GM23338 (cell line): ENCODE data around the gene PHKB. TPM values are rescaled to one million over a fixed set of nuclear protein-coding genes. Genes with fewer than 3 reads are reported as not detected.

Source experiments
- ATAC-seq: fragments of 200-7000 bp; cut with Tn5 transposase; 3 replicates; pipeline ENCODE4 v1.9.1; 2020
- DNase-seq: peaks from one replicate; pipeline ENCODE4 v3.0.0-alpha.2; 2015; ENCODE audit warnings: low spot score
- H2AFZ ChIP-seq: fragments of 200-600 bp; sonication (generic); 2 replicates; pipeline ENCODE4 v1.8.0; 2016; ENCODE audit warnings: antibody characterized with exemption, mild to moderate bottlenecking, moderate library complexity
- H3F3A ChIP-seq: fragments of 200-600 bp; sonication (generic); replicated peaks from 2 replicates; pipeline ENCODE4 v1.8.0; 2017; ENCODE audit warnings: antibody characterized with exemption, mixed run types, low read depth
- H3K27ac ChIP-seq: fragments of 200-600 bp; sonication (generic); 2 replicates; pipeline ENCODE4 v1.6.1; 2016; ENCODE audit warnings: low read depth
- H3K27me3 ChIP-seq: fragments of 200-600 bp; sonication (generic); 2 replicates; pipeline ENCODE4 v1.8.0; 2016; ENCODE audit warnings: mild to moderate bottlenecking, mixed run types, moderate library complexity; ENCODE audit not compliant: insufficient read depth
- H3K36me3 ChIP-seq: fragments of 200-600 bp; sonication (generic); 2 replicates; pipeline ENCODE4 v1.8.0; 2016; ENCODE audit warnings: mild to moderate bottlenecking; ENCODE audit not compliant: insufficient read depth
- H3K4me1 ChIP-seq: fragments of 200-600 bp; sonication (generic); 2 replicates; pipeline ENCODE4 v1.8.0; 2016; ENCODE audit warnings: mild to moderate bottlenecking, moderate library complexity; ENCODE audit not compliant: insufficient read depth
- H3K4me2 ChIP-seq: fragments of 200-600 bp; sonication (generic); 2 replicates; pipeline ENCODE4 v1.7.1; 2017; ENCODE audit warnings: mixed run types
- H3K4me3 ChIP-seq: fragments of 200-600 bp; sonication (generic); 2 replicates; pipeline ENCODE4 v1.6.1; 2016; ENCODE audit warnings: mixed run types
- H3K79me2 ChIP-seq: fragments of 200-600 bp; sonication (generic); replicated peaks from 2 replicates; pipeline ENCODE4 v1.8.0; 2017; ENCODE audit warnings: mild to moderate bottlenecking; ENCODE audit not compliant: insufficient read depth
- H3K9me2 ChIP-seq: fragments of 200-600 bp; sonication (generic); 2 replicates; pipeline ENCODE4 v1.8.0; 2017; ENCODE audit not compliant: insufficient read depth
- H4K20me1 ChIP-seq: fragments of 200-600 bp; sonication (generic); replicated peaks from 2 replicates; pipeline ENCODE4 v1.8.0; 2017; ENCODE audit warnings: mild to moderate bottlenecking; ENCODE audit not compliant: insufficient read depth
- H3K27ac Mint-ChIP-seq: 2 replicates; pipeline ENCODE4 v1.8.0; 2020; ENCODE audit warnings: inconsistent platforms, mild to moderate bottlenecking, moderate library complexity, mixed read lengths
- H3K27me3 Mint-ChIP-seq: 3 replicates; pipeline ENCODE4 v1.8.0; 2022; ENCODE audit warnings: low read depth, mild to moderate bottlenecking, moderate library complexity, mixed read lengths, inconsistent platforms; ENCODE audit not compliant: insufficient read depth, poor library complexity
- H3K36me3 Mint-ChIP-seq: 3 replicates; pipeline ENCODE4 v1.8.0; 2021; ENCODE audit warnings: low read depth, mild to moderate bottlenecking, inconsistent platforms, moderate library complexity, mixed read lengths
- H3K4me1 Mint-ChIP-seq: 3 replicates; pipeline ENCODE4 v1.8.0; 2020; ENCODE audit warnings: mild to moderate bottlenecking, inconsistent platforms, mixed read lengths
- H3K4me3 Mint-ChIP-seq: 3 replicates; pipeline ENCODE4 v1.8.0; 2021; ENCODE audit warnings: moderate library complexity, mild to moderate bottlenecking, inconsistent platforms, mixed read lengths
- H3K9me3 Mint-ChIP-seq: 3 replicates; pipeline ENCODE4 v1.8.0; 2020; ENCODE audit warnings: moderate library complexity, mild to moderate bottlenecking, inconsistent platforms, mixed read lengths
- CREB1 ChIP-seq: fragments of 250-450 bp; sonication (Bioruptor Pico); IDR thresholded peaks from 2 replicates; pipeline ENCODE4 v1.5.0; 2020; ENCODE audit warnings: low read depth, mild to moderate bottlenecking, moderate library complexity
- EZH2phosphoT487 ChIP-seq: fragments of 200-600 bp; sonication (generic); IDR thresholded peaks from one replicate; pipeline ENCODE4 v1.8.1; 2018; ENCODE audit warnings: antibody characterized with exemption; ENCODE audit not compliant: unreplicated experiment
- JUNB ChIP-seq: IDR thresholded peaks from one replicate; pipeline ENCODE4 v1.6.1; 2016; ENCODE audit warnings: antibody characterized with exemption; ENCODE audit not compliant: unreplicated experiment
- POLR2AphosphoS5 ChIP-seq: IDR thresholded peaks from 2 replicates; pipeline ENCODE4 v1.6.1; 2016; ENCODE audit warnings: antibody characterized with exemption, low read depth
- polyA plus RNA-seq: library from polyadenylated mRNA; unstranded; fragments of >200 nt; fragmentation: Nextera tagmentation; extraction: Ambion mirVana; gene quantifications from 2 replicates; pipeline ENCODE4 v1.2.1, GENCODE V29; 2016
- total RNA-seq: library from RNA; depleted of rRNA; stranded (reverse); fragments of >200 nt; shearing (Covaris generic); gene quantifications from 2 replicates; pipeline ENCODE4 v1.2.3, GENCODE V29; 2014
- TF ChIP-seq, protein P1 (sequence below), 2 experiments: fragments of 200-600 bp in 1 of 2; sonication (generic) in 1 of 2; conservative IDR thresholded peaks; 2 replicates each; pipeline versions ENCODE4 v1.5.1 to v1.6.1; 2016 to 2017; ENCODE audit warnings: antibody characterized with exemption in 2 of 2, low read depth in 2 of 2, mild to moderate bottlenecking in 2 of 2, moderate library complexity in 1 of 2

Gene PHKB
- total and polyA plus RNA-seq, 2 experiments from 2014 or later = 20.3 to 57.3 TPM

DNA sequence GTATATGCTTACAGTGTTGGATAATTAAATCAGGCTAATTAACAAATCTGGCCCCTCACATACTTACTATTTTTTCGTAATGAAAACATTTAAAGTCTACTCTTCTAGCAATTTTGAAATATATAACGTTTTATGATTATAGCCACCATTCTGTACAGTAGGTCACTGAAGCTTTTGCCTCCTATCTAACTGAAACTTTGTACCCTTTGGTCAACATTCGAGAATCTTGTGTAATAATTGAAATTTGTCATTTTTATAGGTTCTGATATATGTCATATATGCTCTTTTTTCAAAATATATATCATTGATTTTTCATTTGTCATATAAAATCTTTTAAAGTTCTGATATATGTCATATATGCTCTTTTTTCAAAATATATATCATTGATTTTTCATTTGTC is 12.7 kb downstream of the PHKB start:
- no peak overlapping the region for H3K27ac Mint-ChIP-seq
- H3K4me1 ChIP-seq = no peaks in the 10 kb centered on the region
- TF ChIP-seq JUNB = no peak
- no peaks in the 10 kb centered on the region for H3F3A ChIP-seq
- ATAC-seq (no peak), DNase-seq (no peak)
- peaks cover 2% of the 10 kb centered on the region; the same call in 1 of the 3 replicates for H3K4me1 Mint-ChIP-seq
- no peak overlapping the region for H3K4me3 ChIP-seq
- H3K9me3 Mint-ChIP-seq = no peaks in the 10 kb centered on the region
- H3K27ac ChIP-seq = no peak overlapping the region
- H3K36me3 Mint-ChIP-seq = no peaks in the 10 kb centered on the region
- peaks cover 25% of the 10 kb centered on the region for H3K79me2 ChIP-seq
- peaks cover 4% of the 10 kb centered on the region for H3K27me3 Mint-ChIP-seq
- H3K4me3 Mint-ChIP-seq = no peak overlapping the region
- no peaks in the 10 kb centered on the region; the same call in 1 of the 2 replicates for H4K20me1 ChIP-seq
- H3K9me2 ChIP-seq = no peaks in the 10 kb centered on the region
- no peak overlapping the region for H3K4me2 ChIP-seq
- no peak overlapping the region for H2AFZ ChIP-seq
- H3K27me3 ChIP-seq = no peaks in the 10 kb centered on the region
- no peaks in the 10 kb centered on the region for H3K36me3 ChIP-seq

DNA sequence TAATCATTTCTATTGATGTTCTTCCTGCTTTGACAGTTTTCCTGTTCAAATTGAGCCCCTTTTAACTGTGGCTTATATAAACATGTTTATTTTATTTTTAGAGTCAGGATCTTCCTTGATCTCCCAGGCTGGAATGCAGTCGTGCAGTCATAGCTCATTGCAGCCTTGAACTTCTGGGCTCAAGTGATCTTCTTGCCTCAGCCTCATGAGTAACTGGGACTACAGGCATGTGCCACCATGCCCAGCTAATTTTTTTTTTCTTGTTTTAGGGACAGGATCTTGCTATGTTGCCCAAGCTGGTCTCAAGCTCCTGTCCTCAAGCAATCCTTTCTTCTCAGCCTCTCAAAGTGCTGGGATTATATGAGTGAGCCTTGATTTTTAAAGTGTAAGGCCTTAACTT is 14.7 kb downstream of the PHKB start:
- TF ChIP-seq, protein P1, sequence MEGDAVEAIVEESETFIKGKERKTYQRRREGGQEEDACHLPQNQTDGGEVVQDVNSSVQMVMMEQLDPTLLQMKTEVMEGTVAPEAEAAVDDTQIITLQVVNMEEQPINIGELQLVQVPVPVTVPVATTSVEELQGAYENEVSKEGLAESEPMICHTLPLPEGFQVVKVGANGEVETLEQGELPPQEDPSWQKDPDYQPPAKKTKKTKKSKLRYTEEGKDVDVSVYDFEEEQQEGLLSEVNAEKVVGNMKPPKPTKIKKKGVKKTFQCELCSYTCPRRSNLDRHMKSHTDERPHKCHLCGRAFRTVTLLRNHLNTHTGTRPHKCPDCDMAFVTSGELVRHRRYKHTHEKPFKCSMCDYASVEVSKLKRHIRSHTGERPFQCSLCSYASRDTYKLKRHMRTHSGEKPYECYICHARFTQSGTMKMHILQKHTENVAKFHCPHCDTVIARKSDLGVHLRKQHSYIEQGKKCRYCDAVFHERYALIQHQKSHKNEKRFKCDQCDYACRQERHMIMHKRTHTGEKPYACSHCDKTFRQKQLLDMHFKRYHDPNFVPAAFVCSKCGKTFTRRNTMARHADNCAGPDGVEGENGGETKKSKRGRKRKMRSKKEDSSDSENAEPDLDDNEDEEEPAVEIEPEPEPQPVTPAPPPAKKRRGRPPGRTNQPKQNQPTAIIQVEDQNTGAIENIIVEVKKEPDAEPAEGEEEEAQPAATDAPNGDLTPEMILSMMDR (conservative IDR thresholded peaks at IDR 0.05; ENCODE audit: low read depth in 2 of 2) = no peak
- TF ChIP-seq EZH2phosphoT487 (no peak), POLR2AphosphoS5 (no peak)
- H3K4me3 ChIP-seq = no peak overlapping the region
- H3K4me1 ChIP-seq = no peaks in the 10 kb centered on the region
- H4K20me1 ChIP-seq = no peaks in the 10 kb centered on the region
- no peak overlapping the region for H3K4me3 Mint-ChIP-seq
- no peak overlapping the region for H2AFZ ChIP-seq
- H3K27me3 Mint-ChIP-seq = peaks cover 6% of the 10 kb centered on the region
- H3K36me3 ChIP-seq = no peaks in the 10 kb centered on the region
- H3K4me2 ChIP-seq = no peak overlapping the region
- ATAC-seq (no peak), DNase-seq (no peak)
- H3F3A ChIP-seq = no peaks in the 10 kb centered on the region
- no peaks in the 10 kb centered on the region for H3K9me2 ChIP-seq
- no peaks in the 10 kb centered on the region for H3K27me3 ChIP-seq
- peaks cover 2% of the 10 kb centered on the region; the same call in 1 of the 3 replicates for H3K4me1 Mint-ChIP-seq
- H3K79me2 ChIP-seq = peaks cover 28% of the 10 kb centered on the region
- H3K9me3 Mint-ChIP-seq = no peaks in the 10 kb centered on the region
- H3K36me3 Mint-ChIP-seq = no peaks in the 10 kb centered on the region
- H3K27ac ChIP-seq = no peak overlapping the region
- H3K27ac Mint-ChIP-seq = no peak overlapping the region

DNA sequence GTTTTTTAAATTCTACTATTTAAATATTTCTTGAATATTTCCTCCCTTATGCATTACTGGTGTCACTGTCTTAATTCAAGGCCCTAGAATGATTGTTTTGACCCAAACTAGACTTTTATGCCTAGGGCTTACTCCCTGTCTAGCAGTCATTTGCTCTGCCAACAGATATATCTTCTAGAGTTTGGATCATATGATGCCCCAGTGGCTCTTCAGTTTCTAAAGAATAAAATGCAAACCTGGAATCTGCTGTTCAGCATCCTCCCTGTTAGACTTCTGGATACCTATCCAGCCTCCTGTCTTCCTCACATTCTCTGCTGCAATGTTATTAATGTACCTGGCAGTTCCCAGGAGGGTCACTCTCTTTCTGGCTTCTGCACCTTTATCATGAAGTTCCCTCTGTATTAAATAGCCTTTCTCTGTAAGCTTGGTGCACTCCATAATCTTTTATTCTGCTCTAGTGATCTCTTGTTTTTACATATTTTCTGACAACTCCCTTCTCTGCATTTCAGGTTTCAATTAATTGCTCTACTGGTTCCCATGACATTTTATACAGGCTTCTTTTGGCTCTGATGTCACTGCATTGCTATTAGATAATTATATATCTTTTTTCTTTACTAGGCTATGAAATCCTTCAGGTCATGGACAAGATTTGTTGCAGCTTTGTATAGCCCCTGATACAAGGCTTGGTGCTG is 15.7 kb downstream of the PHKB start:
- Mint-ChIP-seq H3K4me3 (no peak overlapping the region), H3K36me3 (no peaks in the 10 kb centered on the region), H3K27ac (no peak overlapping the region), H3K27me3 (peaks cover 6% of the 10 kb centered on the region), H3K4me1 (no peaks in the 10 kb centered on the region), H3K9me3 (no peaks in the 10 kb centered on the region)
- H3K36me3 ChIP-seq = no peaks in the 10 kb centered on the region
- TF ChIP-seq EZH2phosphoT487 = no peak
- TF ChIP-seq CREB1 (CRISPR knock-in tag) = no peak
- ATAC-seq (no peak), DNase-seq (no peak)
- no peaks in the 10 kb centered on the region for H3K27me3 ChIP-seq
- H4K20me1 ChIP-seq = no peaks in the 10 kb centered on the region
- no peaks in the 10 kb centered on the region for H3K4me1 ChIP-seq
- no peak overlapping the region for H3K27ac ChIP-seq
- peaks cover 18% of the 10 kb centered on the region; the same call in 1 of the 2 replicates for H3K79me2 ChIP-seq
- no peak overlapping the region for H3K4me3 ChIP-seq
- no peaks in the 10 kb centered on the region for H3K9me2 ChIP-seq
- no peak overlapping the region for H2AFZ ChIP-seq
- H3F3A ChIP-seq = no peaks in the 10 kb centered on the region
- H3K4me2 ChIP-seq = no peak overlapping the region
